Measurements from ENCODE around the gene TMEM121. TPM values are rescaled to one million over a fixed set of nuclear protein-coding genes. Genes with fewer than 3 reads are reported as not detected.

TMEM121 gene
- total RNA-seq: 0.93 and 1.8 TPM in 2 replicates

DNA sequence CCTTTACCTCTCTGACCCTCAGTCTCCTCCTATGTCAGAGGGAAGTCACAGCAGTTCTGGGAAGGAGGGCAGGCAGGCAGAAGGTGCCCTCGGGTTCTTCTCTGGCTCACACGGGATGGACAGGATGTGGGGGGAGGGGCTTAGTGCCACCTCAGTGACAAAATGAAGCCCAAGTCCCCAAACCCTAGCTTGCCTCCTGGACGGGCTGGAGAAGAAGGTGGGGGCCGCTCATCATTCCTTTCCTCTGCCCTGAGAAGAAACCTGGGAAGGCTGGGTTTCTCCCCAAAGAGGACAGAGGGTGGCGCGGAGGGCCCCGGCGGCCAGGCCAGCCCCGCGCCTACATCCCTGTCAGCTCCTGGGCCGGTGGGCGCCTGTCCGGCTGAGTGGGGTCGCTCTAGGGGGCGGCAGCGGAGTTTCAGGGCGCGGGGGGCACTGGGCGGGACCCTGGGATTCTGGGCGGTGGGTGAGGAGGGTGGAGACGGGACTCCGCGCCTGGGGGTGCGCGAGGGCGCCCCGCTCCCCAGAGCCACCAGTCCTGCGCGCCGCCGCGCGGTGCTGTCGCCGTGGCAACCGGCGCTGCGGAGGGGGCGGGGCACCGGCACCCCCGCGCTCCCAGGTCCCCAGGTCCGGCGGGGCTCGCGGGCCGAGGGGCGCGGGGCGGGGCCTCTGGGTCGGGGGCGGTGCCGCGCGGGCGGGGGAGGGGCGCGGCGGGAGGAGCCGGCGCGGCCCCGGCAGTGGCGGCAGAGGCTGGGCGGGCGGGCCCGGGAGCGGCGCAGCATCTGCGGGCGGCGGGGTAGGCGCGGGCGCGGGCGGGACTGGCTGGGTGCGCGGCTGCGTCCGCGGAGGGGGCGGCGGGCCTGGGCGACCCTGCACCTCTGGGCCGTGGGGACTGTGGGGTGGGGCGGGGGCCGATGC, at the start of gene TMEM121:
Gene TMEM121, plus strand, starts transcription at position 723 of the 915 bp plus-strand sequence. CDS start 2,252 bp downstream, outside the sequence.

DNA sequence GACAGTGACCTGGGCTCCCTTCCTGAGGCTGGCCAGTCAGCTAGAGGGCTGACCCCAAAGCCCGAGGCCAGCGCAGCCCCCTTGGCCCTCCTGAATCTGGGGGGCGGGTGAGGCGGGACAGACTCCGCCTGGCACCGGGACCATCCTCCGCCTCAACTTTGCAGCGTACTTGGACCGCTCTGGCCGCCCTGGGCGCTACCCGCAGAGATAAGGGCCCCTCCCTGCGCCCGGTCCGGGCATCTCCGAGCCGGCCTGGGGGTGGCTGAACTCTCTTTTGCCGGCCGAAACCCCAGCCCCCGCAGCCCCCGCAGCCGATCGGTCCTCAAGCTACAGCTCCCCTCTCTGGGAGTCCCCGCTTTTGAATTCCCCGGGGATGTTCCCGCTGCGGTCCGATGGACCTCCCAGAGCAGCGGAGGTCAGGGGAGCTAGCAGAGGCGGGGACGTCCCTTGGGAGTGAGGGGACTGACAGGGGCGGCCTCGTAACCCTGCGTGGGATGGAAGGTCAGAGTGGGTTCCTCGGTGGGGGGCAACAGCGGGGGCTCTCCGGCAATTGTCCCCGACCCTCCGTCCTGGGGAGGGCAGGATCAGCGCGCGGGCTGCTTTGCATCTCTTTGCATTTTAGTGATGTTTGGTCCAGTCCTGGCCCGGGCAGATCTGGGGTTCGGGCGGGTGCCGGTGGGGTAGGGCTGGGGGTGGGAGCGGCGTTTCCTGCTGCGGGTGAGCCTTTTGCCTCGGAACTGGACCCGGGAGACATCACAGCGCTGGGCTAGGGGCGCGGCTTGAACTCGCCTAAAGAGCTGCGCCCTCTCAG, 40.0 kb upstream of the TMEM121 start, which contains the start of gene CRIP1:
Gene CRIP1, plus strand, starts transcription at position 724 of the 811 bp plus-strand sequence. CDS start 374 bp downstream, outside the sequence.

DNA sequence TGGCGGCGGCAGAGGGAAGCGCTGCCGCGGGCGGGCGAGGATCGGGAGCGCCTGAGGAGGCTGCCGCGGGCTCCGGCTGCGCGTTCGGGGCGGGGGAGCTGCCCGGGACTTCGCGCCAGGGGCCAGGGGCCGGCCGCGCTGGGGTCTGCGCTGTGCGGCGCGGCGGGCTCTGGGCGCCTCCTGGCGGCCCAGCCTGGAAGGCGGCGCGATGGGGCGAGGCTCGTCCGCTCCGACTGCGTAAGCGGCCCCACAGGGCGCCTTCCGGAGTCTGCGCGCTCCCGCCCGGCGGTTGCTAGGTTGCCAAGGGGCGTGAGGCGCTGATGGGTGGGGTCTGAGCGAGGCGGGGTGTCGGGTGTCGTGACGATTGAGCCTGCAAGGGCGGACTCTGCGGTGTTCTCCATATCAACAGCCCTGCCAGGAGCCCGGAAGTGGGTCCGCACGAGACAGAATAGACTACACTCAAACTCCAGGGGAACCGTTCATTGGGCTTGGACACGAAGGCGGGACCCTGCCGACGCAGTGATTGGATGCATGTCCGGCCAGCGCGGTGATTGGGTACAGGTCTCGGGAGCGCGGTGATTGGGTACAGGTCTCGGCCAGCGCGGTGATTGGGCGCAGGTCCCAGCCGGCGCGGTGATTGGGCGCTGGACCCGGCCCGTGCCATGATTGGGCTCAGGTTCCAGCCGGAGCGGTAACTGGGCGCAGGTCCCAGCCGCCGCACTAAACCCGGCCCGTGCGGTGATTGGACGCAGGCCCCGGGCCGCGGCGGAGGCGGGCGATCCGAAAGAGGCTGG, 35.6 kb upstream of the TMEM121 start, which contains the start of gene TEDC1:
Gene TEDC1, plus strand, starts transcription at position 675 of the 794 bp plus-strand sequence. CDS start 130 bp downstream, outside the sequence.

Other genes starting within 250 kb of the TMEM121 start
- gene BRF1, start 225.6 kb upstream of the TMEM121 start, total RNA-seq: 28.6 and 37.2 TPM in 2 replicates
- gene PACS2, start 211.8 kb upstream of the TMEM121 start, total RNA-seq: 53.4 and 61.7 TPM in 2 replicates
- gene TEX22, start 128.0 kb upstream of the TMEM121 start, total RNA-seq: not detected in 2 replicates
- 33.2 and 44.0 TPM in 2 replicates for gene MTA1, start 106.8 kb upstream of the TMEM121 start, total RNA-seq
- 408 and 431 TPM in 2 replicates for gene CRIP2, start 51.8 kb upstream of the TMEM121 start, total RNA-seq
- gene CRIP1, start 39.7 kb upstream of the TMEM121 start, total RNA-seq: 9.3 and 15.8 TPM in 2 replicates
- gene TEDC1, start 35.3 kb upstream of the TMEM121 start, total RNA-seq: 24.1 and 31.2 TPM in 2 replicates